ENCODE measurements around the gene EMX1. TPM values are rescaled to one million over a fixed set of nuclear protein-coding genes. Genes with fewer than 3 reads are reported as not detected.

Gene EMX1
- total and polyA plus RNA-seq, 9 donors = 0.20 to 1.1 (median 0.28) TPM; not detected in 5

DNA sequence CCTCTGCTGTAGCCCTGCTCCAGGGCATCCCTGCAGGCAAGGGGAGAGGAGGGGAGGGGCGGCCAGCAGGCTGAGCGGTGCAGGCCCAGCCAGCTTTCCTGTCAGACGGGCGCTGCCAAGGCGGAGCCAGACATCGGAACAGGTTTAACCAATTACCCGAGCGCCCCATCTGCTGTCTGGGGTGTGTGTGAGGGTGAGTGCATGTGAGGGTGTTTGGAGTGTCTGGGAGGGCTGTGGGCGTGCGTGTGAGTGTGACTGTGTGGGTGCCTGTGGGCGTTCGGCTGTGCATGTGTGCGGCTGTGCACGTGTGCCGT is 20.0 kb downstream of the EMX1 start:
- TF ChIP-seq, protein P1, sequence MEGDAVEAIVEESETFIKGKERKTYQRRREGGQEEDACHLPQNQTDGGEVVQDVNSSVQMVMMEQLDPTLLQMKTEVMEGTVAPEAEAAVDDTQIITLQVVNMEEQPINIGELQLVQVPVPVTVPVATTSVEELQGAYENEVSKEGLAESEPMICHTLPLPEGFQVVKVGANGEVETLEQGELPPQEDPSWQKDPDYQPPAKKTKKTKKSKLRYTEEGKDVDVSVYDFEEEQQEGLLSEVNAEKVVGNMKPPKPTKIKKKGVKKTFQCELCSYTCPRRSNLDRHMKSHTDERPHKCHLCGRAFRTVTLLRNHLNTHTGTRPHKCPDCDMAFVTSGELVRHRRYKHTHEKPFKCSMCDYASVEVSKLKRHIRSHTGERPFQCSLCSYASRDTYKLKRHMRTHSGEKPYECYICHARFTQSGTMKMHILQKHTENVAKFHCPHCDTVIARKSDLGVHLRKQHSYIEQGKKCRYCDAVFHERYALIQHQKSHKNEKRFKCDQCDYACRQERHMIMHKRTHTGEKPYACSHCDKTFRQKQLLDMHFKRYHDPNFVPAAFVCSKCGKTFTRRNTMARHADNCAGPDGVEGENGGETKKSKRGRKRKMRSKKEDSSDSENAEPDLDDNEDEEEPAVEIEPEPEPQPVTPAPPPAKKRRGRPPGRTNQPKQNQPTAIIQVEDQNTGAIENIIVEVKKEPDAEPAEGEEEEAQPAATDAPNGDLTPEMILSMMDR (IDR thresholded peaks at IDR 0.05) = no peak
- TF ChIP-seq EP300 (IDR thresholded peaks at IDR 0.05) (no peak), POLR2A (IDR thresholded peaks at IDR 0.05) (no peak)
- Histone ChIP-seq H3K4me3 (no peak overlapping the region), H3K27me3 (no peaks in the 10 kb centered on the region), H3K9me3 (no peaks in the 10 kb centered on the region), H3K4me1 (ENCODE audit: insufficient read depth) (peaks cover 4% of the 10 kb centered on the region), H3K36me3 (no peaks in the 10 kb centered on the region), H3K27ac (no peak overlapping the region)
- 63 to 78% (median 77%) methylated on average over 15 of the region's 15 CpGs for WGBS, 3 donors
- no peak for DNase-seq
- intact Hi-C loops (cut with DNase I) = no loop called here

DNA sequence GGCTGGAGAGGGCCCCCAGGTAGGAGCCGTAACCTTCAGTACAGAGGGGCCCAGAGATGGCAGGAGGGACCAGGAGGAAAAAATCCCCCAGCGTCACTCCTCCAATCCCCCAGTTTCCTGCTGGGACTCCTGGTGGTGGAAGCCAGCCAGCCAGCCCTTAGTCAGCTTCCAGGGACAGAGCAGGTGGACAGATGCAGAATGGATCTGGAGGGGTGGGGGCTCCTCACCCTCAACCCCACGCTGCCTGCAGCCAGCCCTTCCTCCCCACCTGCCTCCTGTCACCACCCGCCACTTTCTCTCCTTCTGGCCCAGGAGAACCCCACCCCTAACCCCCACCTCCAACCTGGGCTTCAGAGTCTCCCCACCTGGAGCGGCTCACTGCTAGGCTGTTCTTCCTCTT is 21.1 kb downstream of the EMX1 start:
- 71 to 91% (median 88%) methylated on average over 5 of the region's 5 CpGs for WGBS, 3 donors
- intact Hi-C loops (cut with DNase I) = no loop called here
- no peaks in the 10 kb centered on the region for H3K27me3 ChIP-seq
- no peak for TF ChIP-seq EP300 (IDR thresholded peaks at IDR 0.05)
- TF ChIP-seq, protein P1 (IDR thresholded peaks at IDR 0.05) = no peak
- TF ChIP-seq POLR2A (IDR thresholded peaks at IDR 0.05) = no peak
- H3K4me1 ChIP-seq (ENCODE audit: insufficient read depth) = peaks cover 4% of the 10 kb centered on the region
- no peaks in the 10 kb centered on the region for H3K36me3 ChIP-seq
- no peak overlapping the region for H3K4me3 ChIP-seq
- H3K9me3 ChIP-seq = no peaks in the 10 kb centered on the region
- no peak overlapping the region for H3K27ac ChIP-seq
- DNase-seq = no peak

DNA sequence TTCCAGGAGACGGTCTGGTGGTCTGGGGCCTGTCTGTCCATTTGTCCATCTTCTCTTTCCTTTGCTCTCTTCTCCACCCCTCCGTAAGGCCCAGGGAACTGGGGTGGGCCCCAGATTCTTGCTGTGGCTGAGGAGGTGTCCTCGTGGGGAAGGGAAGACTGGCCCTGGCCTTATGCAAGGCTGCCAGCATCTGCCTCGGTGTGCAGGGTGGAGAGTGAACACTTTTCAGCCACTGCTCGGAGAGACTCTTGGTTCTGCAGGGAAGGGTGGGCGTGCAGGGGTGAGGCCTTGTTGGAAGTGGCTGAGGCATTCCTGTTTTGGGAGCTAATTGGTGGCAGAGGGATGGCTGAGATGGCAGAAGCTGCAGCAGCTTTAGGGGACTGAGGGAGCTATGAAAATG is 23.0 kb downstream of the EMX1 start:
- no peak for DNase-seq
- H3K4me1 ChIP-seq (ENCODE audit: insufficient read depth) = peaks cover 4% of the 10 kb centered on the region
- 83 to 87% (median 84%) methylated on average over 6 of the region's 6 CpGs for WGBS, 3 donors
- intact Hi-C loops (cut with DNase I) = no loop called here
- no peaks in the 10 kb centered on the region for H3K9me3 ChIP-seq
- no peak overlapping the region for H3K27ac ChIP-seq
- H3K36me3 ChIP-seq = no peaks in the 10 kb centered on the region
- H3K27me3 ChIP-seq = no peaks in the 10 kb centered on the region
- no peak overlapping the region for H3K4me3 ChIP-seq
- TF ChIP-seq POLR2A (IDR thresholded peaks at IDR 0.05) (no peak), EP300 (IDR thresholded peaks at IDR 0.05) (no peak)
- TF ChIP-seq, protein P1 (IDR thresholded peaks at IDR 0.05) = no peak

DNA sequence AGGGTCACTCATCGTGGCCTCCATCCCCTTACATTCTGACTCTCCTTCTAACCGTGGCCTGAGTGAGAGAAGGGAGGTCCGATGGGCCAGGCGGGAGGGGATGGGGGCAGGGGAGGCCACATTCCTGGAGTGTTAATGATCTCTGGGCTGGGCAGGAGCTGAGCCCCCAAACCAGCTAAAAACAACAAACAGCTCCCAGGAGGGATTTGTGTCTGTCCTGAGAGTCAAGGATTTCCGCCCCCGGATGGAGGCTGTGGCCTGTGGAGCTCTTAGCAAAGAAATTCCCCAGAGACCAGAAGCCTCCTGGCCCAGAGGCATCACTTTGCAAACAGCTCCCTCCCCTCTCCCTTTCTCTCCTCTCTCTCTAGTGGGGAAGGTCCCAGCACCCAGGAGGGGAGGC is 23.5 kb downstream of the EMX1 start:
- H3K9me3 ChIP-seq = no peaks in the 10 kb centered on the region
- H3K36me3 ChIP-seq = no peaks in the 10 kb centered on the region
- 48 to 70% (median 67%) methylated on average over 6 of the region's 6 CpGs for WGBS, 3 donors
- peaks cover 4% of the 10 kb centered on the region for H3K4me1 ChIP-seq (ENCODE audit: insufficient read depth)
- intact Hi-C loops (cut with DNase I) = no loop called here
- no peak for TF ChIP-seq EP300 (IDR thresholded peaks at IDR 0.05)
- TF ChIP-seq, protein P1 (IDR thresholded peaks at IDR 0.05) = no peak
- TF ChIP-seq POLR2A (IDR thresholded peaks at IDR 0.05) = no peak
- DNase-seq = no peak
- no peak overlapping the region for H3K4me3 ChIP-seq
- no peak overlapping the region for H3K27ac ChIP-seq
- no peaks in the 10 kb centered on the region for H3K27me3 ChIP-seq

DNA sequence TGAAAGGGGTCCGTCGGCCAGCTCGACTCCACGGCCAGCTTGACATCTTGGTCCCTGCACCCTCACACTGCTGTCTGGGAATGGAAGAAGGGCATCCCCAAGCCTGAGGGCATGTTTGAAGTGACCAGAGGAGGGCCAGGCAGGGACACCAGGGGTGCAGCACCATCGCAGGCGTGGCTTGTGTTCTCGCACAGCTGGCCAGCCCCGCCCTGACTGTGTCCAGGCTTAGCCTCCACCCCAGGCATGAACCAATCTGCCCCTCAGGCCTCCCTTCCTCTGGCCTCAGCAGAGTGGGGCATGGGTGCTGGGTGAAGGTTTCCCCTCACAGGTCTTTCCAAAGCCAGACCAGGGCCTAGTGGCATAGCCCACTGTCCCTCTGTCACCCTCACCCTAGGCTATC is 25.0 kb downstream of the EMX1 start:
- 90 to 100% (median 94%) methylated on average over 4 to 8 of the region's 8 CpGs for WGBS, 3 donors
- no peaks in the 10 kb centered on the region for H3K27me3 ChIP-seq
- intact Hi-C loops (cut with DNase I) = no loop called here
- H3K4me1 ChIP-seq (ENCODE audit: insufficient read depth) = no peaks in the 10 kb centered on the region
- TF ChIP-seq EP300 (IDR thresholded peaks at IDR 0.05) (no peak), POLR2A (IDR thresholded peaks at IDR 0.05) (no peak)
- TF ChIP-seq, protein P1 (IDR thresholded peaks at IDR 0.05) = no peak
- no peak for DNase-seq
- no peak overlapping the region for H3K27ac ChIP-seq
- no peaks in the 10 kb centered on the region for H3K36me3 ChIP-seq
- no peak overlapping the region for H3K4me3 ChIP-seq
- no peaks in the 10 kb centered on the region for H3K9me3 ChIP-seq

Measured in ovary (tissue), 9 donors.